ENCODE results near the gene RGL1. TPM values are rescaled to one million over a fixed set of nuclear protein-coding genes. Genes with fewer than 3 reads are reported as not detected.

Gene RGL1
- total RNA-seq, 1 donor from 2014 or later, result 3.0 TPM

DNA sequence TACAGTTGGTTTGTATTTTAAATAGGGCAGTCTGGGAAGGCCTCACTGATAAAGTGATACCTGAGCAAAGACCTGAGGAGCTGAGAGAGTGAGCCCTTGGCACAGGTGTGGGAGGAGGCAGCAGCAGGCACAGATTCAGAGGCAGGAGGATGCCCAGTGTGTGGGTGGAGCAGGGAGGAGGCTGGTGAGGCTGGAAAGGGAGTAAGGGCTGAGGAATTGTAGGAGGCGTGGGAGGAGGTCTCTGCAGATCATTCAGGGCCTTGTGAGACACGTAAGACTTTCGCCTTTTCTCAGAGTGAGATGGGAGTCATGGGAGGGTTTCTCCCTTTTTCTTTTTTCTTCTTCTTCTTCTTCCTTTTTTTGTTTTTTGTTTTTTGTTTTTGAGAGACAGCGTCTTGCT lies 58.0 kb downstream of the RGL1 start:
- Mint-ChIP-seq H3K4me1 (no peaks in the 10 kb centered on the region), H3K36me3 (ENCODE audit: low read depth) (no peaks in the 10 kb centered on the region), H3K4me3 (no peak overlapping the region), H3K27ac (no peak overlapping the region), H3K27me3 (peaks cover 4% of the 10 kb centered on the region), H3K9me3 (no peaks in the 10 kb centered on the region)
- ChIA-PET POLR2A (no interaction called here), CTCF (no interaction called here)
- intact Hi-C loops (cut with micrococcal nuclease), result no loop called here
- TF ChIP-seq, protein P1, sequence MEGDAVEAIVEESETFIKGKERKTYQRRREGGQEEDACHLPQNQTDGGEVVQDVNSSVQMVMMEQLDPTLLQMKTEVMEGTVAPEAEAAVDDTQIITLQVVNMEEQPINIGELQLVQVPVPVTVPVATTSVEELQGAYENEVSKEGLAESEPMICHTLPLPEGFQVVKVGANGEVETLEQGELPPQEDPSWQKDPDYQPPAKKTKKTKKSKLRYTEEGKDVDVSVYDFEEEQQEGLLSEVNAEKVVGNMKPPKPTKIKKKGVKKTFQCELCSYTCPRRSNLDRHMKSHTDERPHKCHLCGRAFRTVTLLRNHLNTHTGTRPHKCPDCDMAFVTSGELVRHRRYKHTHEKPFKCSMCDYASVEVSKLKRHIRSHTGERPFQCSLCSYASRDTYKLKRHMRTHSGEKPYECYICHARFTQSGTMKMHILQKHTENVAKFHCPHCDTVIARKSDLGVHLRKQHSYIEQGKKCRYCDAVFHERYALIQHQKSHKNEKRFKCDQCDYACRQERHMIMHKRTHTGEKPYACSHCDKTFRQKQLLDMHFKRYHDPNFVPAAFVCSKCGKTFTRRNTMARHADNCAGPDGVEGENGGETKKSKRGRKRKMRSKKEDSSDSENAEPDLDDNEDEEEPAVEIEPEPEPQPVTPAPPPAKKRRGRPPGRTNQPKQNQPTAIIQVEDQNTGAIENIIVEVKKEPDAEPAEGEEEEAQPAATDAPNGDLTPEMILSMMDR (IDR thresholded peaks at IDR 0.05), result no peak
- DNase-seq (no peak), ATAC-seq (ENCODE audit: low read depth) (no peak)

DNA sequence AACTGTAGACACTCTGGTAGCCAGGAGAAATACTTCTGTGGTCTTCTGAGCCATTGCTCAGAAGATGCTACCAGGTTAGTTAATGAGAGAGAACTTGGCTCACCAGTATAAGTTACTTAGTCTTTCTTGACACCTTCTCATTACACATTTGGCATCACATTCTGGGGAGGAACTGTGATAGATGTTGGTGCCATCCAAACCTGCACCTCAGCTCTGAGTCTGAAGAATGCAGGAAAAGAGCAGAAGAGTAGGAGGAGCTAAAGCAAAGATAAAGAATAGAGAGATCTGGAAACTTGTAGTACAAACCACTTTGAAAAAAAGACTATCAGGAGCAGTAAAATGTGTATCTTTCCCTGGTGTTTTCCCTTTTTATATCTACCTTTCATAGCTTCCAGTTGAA lies 58.9 kb downstream of the RGL1 start:
- no peak for ATAC-seq (ENCODE audit: low read depth)
- ChIA-PET CTCF (no interaction called here), POLR2A (no interaction called here)
- intact Hi-C loops (cut with micrococcal nuclease), result no loop called here
- TF ChIP-seq, protein P1 (IDR thresholded peaks at IDR 0.05), result no peak
- Mint-ChIP-seq H3K36me3 (ENCODE audit: low read depth) (no peaks in the 10 kb centered on the region), H3K4me1 (no peaks in the 10 kb centered on the region), H3K4me3 (no peak overlapping the region), H3K27me3 (peaks cover 4% of the 10 kb centered on the region), H3K27ac (no peak overlapping the region), H3K9me3 (no peaks in the 10 kb centered on the region)
- DNase-seq, result no peak

GRCh38 chr1:183864611-183865010 lies 59.7 kb downstream of the RGL1 start:
- TF ChIP-seq, protein P1 (IDR thresholded peaks at IDR 0.05), result no peak
- Mint-ChIP-seq H3K36me3 (ENCODE audit: low read depth) (no peaks in the 10 kb centered on the region), H3K27me3 (peaks cover 4% of the 10 kb centered on the region), H3K4me1 (no peaks in the 10 kb centered on the region), H3K27ac (no peak overlapping the region), H3K4me3 (no peak overlapping the region), H3K9me3 (no peaks in the 10 kb centered on the region)
- ChIA-PET CTCF (no interaction called here), POLR2A (no interaction called here)
- DNase-seq, result no peak
- intact Hi-C loops (cut with micrococcal nuclease), result no loop called here
- ATAC-seq (ENCODE audit: low read depth), result no peak

GRCh38 chr1:183869230-183869629 lies 64.3 kb downstream of the RGL1 start:
- H3K27me3 Mint-ChIP-seq, result no peaks in the 10 kb centered on the region
- no peak for ATAC-seq (ENCODE audit: low read depth)
- no peaks in the 10 kb centered on the region for H3K9me3 Mint-ChIP-seq
- no peaks in the 10 kb centered on the region for H3K36me3 Mint-ChIP-seq (ENCODE audit: low read depth)
- DNase-seq, result no peak
- H3K4me1 Mint-ChIP-seq, result no peaks in the 10 kb centered on the region
- intact Hi-C loops (cut with micrococcal nuclease), result no loop called here
- ChIA-PET CTCF (no interaction called here), POLR2A (no interaction called here)
- TF ChIP-seq, protein P1 (IDR thresholded peaks at IDR 0.05), result no peak
- H3K4me3 Mint-ChIP-seq, result no peak overlapping the region
- no peak overlapping the region for H3K27ac Mint-ChIP-seq

GRCh38 chr1:183869664-183870063 lies 64.7 kb downstream of the RGL1 start:
- H3K9me3 Mint-ChIP-seq, result no peaks in the 10 kb centered on the region
- POLR2A ChIA-PET, result no interaction called here
- CTCF ChIA-PET, result no interaction called here
- intact Hi-C loops (cut with micrococcal nuclease), result no loop called here
- H3K27ac Mint-ChIP-seq, result no peak overlapping the region
- TF ChIP-seq, protein P1 (IDR thresholded peaks at IDR 0.05), result no peak
- H3K36me3 Mint-ChIP-seq (ENCODE audit: low read depth), result no peaks in the 10 kb centered on the region
- no peak for ATAC-seq (ENCODE audit: low read depth)
- no peak for DNase-seq
- no peaks in the 10 kb centered on the region for H3K4me1 Mint-ChIP-seq
- no peak overlapping the region for H3K4me3 Mint-ChIP-seq
- no peaks in the 10 kb centered on the region for H3K27me3 Mint-ChIP-seq
